SU-DHL-6 (cell line): Measurements from ENCODE around the gene PITX3.

Experiments used
- CTCF ChIP-seq: fragments of 200-600 bp; sonication (generic); IDR thresholded peaks from one replicate; pipeline ENCODE4 v1.5.1; 2017; ENCODE audit warnings: antibody characterized with exemption, mild to moderate bottlenecking, low read length, moderate library complexity; ENCODE audit not compliant: insufficient read depth, poor library complexity, severe bottlenecking
- EZH2phosphoT487 ChIP-seq: fragments of 200-600 bp; sonication (generic), shearing (Covaris generic); conservative IDR thresholded peaks from 2 replicates; pipeline ENCODE4 v1.6.1; 2018; ENCODE audit warnings: mild to moderate bottlenecking, antibody characterized with exemption, low read length, moderate library complexity, mixed read lengths

- TF ChIP-seq CTCF (no peak), EZH2phosphoT487 (no peak)
Observed at GRCh38 chr10:102226542-102226870, 14.8 kb downstream of the PITX3 start.
